H9 (cell line): Measurements from ENCODE around the gene THAP4. TPM values are rescaled to one million over a fixed set of nuclear protein-coding genes. Genes with fewer than 3 reads are reported as not detected.

Experiments used
- DNase-seq: peaks from one replicate; pipeline ENCODE4 v3.0.0-alpha.2; 2017
- H2AFZ ChIP-seq: one replicate; pipeline ENCODE4 v1.6.1; 2013; ENCODE audit warnings: mild to moderate bottlenecking, low read length, control low read depth, moderate library complexity
- H2AK5ac ChIP-seq: 2 replicates; pipeline ENCODE4 v1.6.1; 2013; ENCODE audit warnings: low read length, control low read depth, mixed read lengths; ENCODE audit not compliant: insufficient read length
- H2BK120ac ChIP-seq: one replicate; pipeline ENCODE4 v1.6.1; 2013; ENCODE audit warnings: low read depth, mild to moderate bottlenecking, low read length, control low read depth, inconsistent platforms; ENCODE audit not compliant: poor library complexity, severe bottlenecking
- H2BK12ac ChIP-seq: 2 replicates; pipeline ENCODE4 v1.6.1; 2013; ENCODE audit warnings: low read length, control low read depth, mixed read lengths, low read depth; ENCODE audit not compliant: insufficient read length
- H2BK15ac ChIP-seq: 2 replicates; pipeline ENCODE4 v1.6.1; 2013; ENCODE audit warnings: low read depth, low read length, control low read depth
- H2BK20ac ChIP-seq: one replicate; pipeline ENCODE4 v1.6.1; 2013; ENCODE audit warnings: low read depth, mild to moderate bottlenecking, low read length, control low read depth, inconsistent platforms; ENCODE audit not compliant: poor library complexity, severe bottlenecking
- H2BK5ac ChIP-seq: 2 replicates; pipeline ENCODE4 v1.6.1; 2013; ENCODE audit warnings: low read length, control low read depth, mixed read lengths; ENCODE audit not compliant: insufficient read length
- H3K14ac ChIP-seq: 2 replicates; pipeline ENCODE4 v1.6.1; 2013; ENCODE audit warnings: low read length, control low read depth; ENCODE audit not compliant: insufficient read depth
- H3K18ac ChIP-seq: 2 replicates; pipeline ENCODE4 v1.6.1; 2013; ENCODE audit warnings: low read depth, mild to moderate bottlenecking, mixed read lengths, low read length, control low read depth; ENCODE audit not compliant: insufficient read length
- H3K23ac ChIP-seq: 2 replicates; pipeline ENCODE4 v1.6.1; 2013; ENCODE audit warnings: low read length, control low read depth, mixed read lengths, low read depth; ENCODE audit not compliant: insufficient read length
- H3K23me2 ChIP-seq: 2 replicates; pipeline ENCODE4 v1.6.1; 2013; ENCODE audit warnings: low read depth, mild to moderate bottlenecking, mixed read lengths, low read length, control low read depth; ENCODE audit not compliant: insufficient read length, poor library complexity, severe bottlenecking
- H3K27ac ChIP-seq: 2 replicates; pipeline ENCODE4 v1.5.1; 2013; ENCODE audit warnings: low read length, control low read depth, mixed read lengths, low read depth; ENCODE audit not compliant: insufficient read length
- H3K27me3 ChIP-seq: 2 replicates; pipeline ENCODE4 v1.6.1; 2013; ENCODE audit warnings: low read length, control low read depth, inconsistent platforms; ENCODE audit not compliant: insufficient read depth
- H3K4ac ChIP-seq: 2 replicates; pipeline ENCODE4 v1.6.1; 2013; ENCODE audit warnings: low read depth, mild to moderate bottlenecking, control low read depth, inconsistent platforms, low read length, moderate library complexity
- H3K4me1 ChIP-seq: 2 replicates; pipeline ENCODE4 v1.6.1; 2013; ENCODE audit warnings: low read length, control low read depth, inconsistent platforms; ENCODE audit not compliant: insufficient read depth
- H3K4me2 ChIP-seq: 2 replicates; pipeline ENCODE4 v1.6.1; 2013; ENCODE audit warnings: low read length, control low read depth, mixed read lengths; ENCODE audit not compliant: insufficient read length, insufficient read depth
- H3K56ac ChIP-seq: 2 replicates; pipeline ENCODE4 v1.6.1; 2013; ENCODE audit warnings: low read depth, mild to moderate bottlenecking, mixed read lengths, low read length, control low read depth; ENCODE audit not compliant: insufficient read length
- H3K79me1 ChIP-seq: 2 replicates; pipeline ENCODE4 v1.6.1; 2013; ENCODE audit warnings: low read depth, mild to moderate bottlenecking, moderate library complexity, low read length, control low read depth, inconsistent platforms; ENCODE audit not compliant: insufficient read depth, poor library complexity, severe bottlenecking
- H3K79me2 ChIP-seq: 2 replicates; pipeline ENCODE4 v1.6.1; 2013; ENCODE audit warnings: low read length, control low read depth, inconsistent platforms; ENCODE audit not compliant: insufficient read depth
- H3K9ac ChIP-seq: 2 replicates; pipeline ENCODE4 v1.6.1; 2013; ENCODE audit warnings: low read length, control low read depth, mixed read lengths; ENCODE audit not compliant: insufficient read length; ENCODE audit errors: extremely low read depth
- H3K9me3 ChIP-seq: one replicate; pipeline ENCODE4 v1.6.1; 2013; ENCODE audit warnings: low read depth, low read length, inconsistent platforms; ENCODE audit not compliant: control insufficient read depth
- H3T11ph ChIP-seq: one replicate; pipeline ENCODE4 v1.6.1; 2013; ENCODE audit warnings: mild to moderate bottlenecking, low read length, control low read depth, inconsistent platforms
- H4K20me1 ChIP-seq: one replicate; pipeline ENCODE4 v1.6.1; 2013; ENCODE audit not compliant: control insufficient read depth, insufficient read length, insufficient read depth
- H4K5ac ChIP-seq: 2 replicates; pipeline ENCODE4 v1.6.1; 2013; ENCODE audit warnings: low read depth, mild to moderate bottlenecking, mixed read lengths, low read length, control low read depth; ENCODE audit not compliant: insufficient read length
- H4K8ac ChIP-seq: replicated peaks from 2 replicates; pipeline ENCODE4 v1.6.1; 2013; ENCODE audit warnings: low read length, control low read depth, mixed read lengths, low read depth; ENCODE audit not compliant: insufficient read length
- H4K91ac ChIP-seq: 2 replicates; pipeline ENCODE4 v1.6.1; 2013; ENCODE audit warnings: low read depth, mild to moderate bottlenecking, moderate library complexity, mixed read lengths, low read length, control low read depth; ENCODE audit not compliant: insufficient read length
- H3K27ac Mint-ChIP-seq, 3 experiments: 2 replicates in 2 of 3; 3 replicates in 1 of 3; pipeline ENCODE4 v1.8.0; 2020 to 2021; ENCODE audit warnings: mixed read lengths in 3 of 3, mild to moderate bottlenecking in 1 of 3, moderate library complexity in 1 of 3
- H3K27me3 Mint-ChIP-seq: 2 replicates; pipeline ENCODE4 v1.8.0; 2021; ENCODE audit warnings: low read depth, mild to moderate bottlenecking, moderate library complexity, mixed read lengths
- H3K36me3 Mint-ChIP-seq, 3 experiments: 2 replicates in 2 of 3; 3 replicates in 1 of 3; pipeline ENCODE4 v1.8.0; 2020 to 2021; ENCODE audit warnings: low read depth in 3 of 3, mixed read lengths in 3 of 3; ENCODE audit not compliant: insufficient read depth in 1 of 3
- H3K4me1 Mint-ChIP-seq, 2 experiments: 2 replicates each; pipeline ENCODE4 v1.8.0; 2020; ENCODE audit warnings: mixed read lengths in 2 of 2
- H3K4me3 Mint-ChIP-seq, 2 experiments: 2 replicates in 1 of 2; 3 replicates in 1 of 2; pipeline ENCODE4 v1.8.0; 2020 to 2021; ENCODE audit warnings: mild to moderate bottlenecking in 2 of 2, mixed read lengths in 2 of 2, moderate library complexity in 1 of 2
- H3K9me3 Mint-ChIP-seq, 2 experiments: 2 replicates in 1 of 2; 3 replicates in 1 of 2; pipeline ENCODE4 v1.8.0; 2020; ENCODE audit warnings: mild to moderate bottlenecking in 2 of 2, mixed read lengths in 2 of 2, moderate library complexity in 1 of 2
- WGBS: extraction: QIAGEN DNeasy Blood & Tissue Kit; methylation state at CpG from one replicate; pipeline ENCODE4 v1.1.7; 2013; ENCODE audit warnings: missing lambda C conversion rate, low lambda C conversion rate, mixed read lengths; ENCODE audit not compliant: insufficient read length; ENCODE audit errors: extremely low coverage; 5-methylcytosine and 5-hydroxymethylcytosine counted together
- total RNA-seq: library from RNA; stranded (reverse); gene quantifications from 2 replicates; pipeline ENCODE4 v1.2.1, GENCODE V29; 2021
- TF ChIP-seq, protein P1 (sequence below): fragments of 200-600 bp; sonication (generic); conservative IDR thresholded peaks from 3 replicates; pipeline ENCODE4 v1.8.0; 2021; ENCODE audit warnings: antibody characterized with exemption, mild to moderate bottlenecking

THAP4 gene
- total RNA-seq, 1 experiment from 2014 or later, result 70.6 TPM

DNA sequence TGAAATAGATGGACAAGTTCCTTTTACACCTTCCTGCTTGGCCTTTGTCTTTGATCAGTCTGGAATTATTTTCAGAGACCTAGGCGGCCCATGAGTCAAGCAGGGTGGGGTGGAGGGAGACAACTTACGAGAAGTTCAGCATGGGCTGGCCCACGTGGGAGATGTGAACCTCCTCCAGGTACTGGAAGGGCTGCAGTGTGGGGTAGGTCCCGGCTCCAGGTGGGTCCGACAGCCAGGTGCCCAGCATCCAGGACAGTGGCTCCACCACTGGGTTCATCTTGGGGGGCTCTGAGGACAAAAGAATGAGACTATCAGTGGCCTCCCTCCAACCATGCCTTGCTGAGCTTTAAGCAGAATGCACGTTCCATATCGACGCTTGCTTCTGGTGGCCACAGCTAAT lies 30.8 kb downstream of the THAP4 start:
- H3K4me1 ChIP-seq, result no peaks in the 10 kb centered on the region
- Mint-ChIP-seq H3K4me1 (peaks cover 5 to 8% of the 10 kb centered on the region in 2 experiments), H3K27me3 (no peaks in the 10 kb centered on the region), H3K9me3 (no peaks in the 10 kb centered on the region), H3K36me3 (peaks cover 11 to 33% (median 28%) of the 10 kb centered on the region in 3 experiments; a peak in 6 of 7 replicates), H3K27ac (no peak overlapping the region; a peak in 1 of 7 replicates), H3K4me3 (no peak overlapping the region)
- no peak for DNase-seq
- no peak overlapping the region for H3T11ph ChIP-seq
- no peak overlapping the region for H4K91ac ChIP-seq
- no peak overlapping the region for H3K23ac ChIP-seq
- no peak overlapping the region for H2BK15ac ChIP-seq
- no peak overlapping the region for H3K56ac ChIP-seq
- H4K20me1 ChIP-seq, result no peaks in the 10 kb centered on the region
- no peak overlapping the region for H4K5ac ChIP-seq
- H2BK12ac ChIP-seq, result no peak overlapping the region
- no peak overlapping the region for H2BK5ac ChIP-seq
- no peaks in the 10 kb centered on the region for H3K79me2 ChIP-seq
- no peak overlapping the region for H2AK5ac ChIP-seq
- no peak overlapping the region for H4K8ac ChIP-seq
- no peak overlapping the region for H3K4me2 ChIP-seq
- no peaks in the 10 kb centered on the region for H3K27me3 ChIP-seq
- WGBS, result no CpG with 5 or more reads among the region's 8 CpGs
- H3K14ac ChIP-seq, result no peak overlapping the region
- H3K18ac ChIP-seq, result no peak overlapping the region
- no peak overlapping the region for H2AFZ ChIP-seq
- H3K4ac ChIP-seq, result no peak overlapping the region
- H2BK120ac ChIP-seq, result no peak overlapping the region
- TF ChIP-seq, protein P1, sequence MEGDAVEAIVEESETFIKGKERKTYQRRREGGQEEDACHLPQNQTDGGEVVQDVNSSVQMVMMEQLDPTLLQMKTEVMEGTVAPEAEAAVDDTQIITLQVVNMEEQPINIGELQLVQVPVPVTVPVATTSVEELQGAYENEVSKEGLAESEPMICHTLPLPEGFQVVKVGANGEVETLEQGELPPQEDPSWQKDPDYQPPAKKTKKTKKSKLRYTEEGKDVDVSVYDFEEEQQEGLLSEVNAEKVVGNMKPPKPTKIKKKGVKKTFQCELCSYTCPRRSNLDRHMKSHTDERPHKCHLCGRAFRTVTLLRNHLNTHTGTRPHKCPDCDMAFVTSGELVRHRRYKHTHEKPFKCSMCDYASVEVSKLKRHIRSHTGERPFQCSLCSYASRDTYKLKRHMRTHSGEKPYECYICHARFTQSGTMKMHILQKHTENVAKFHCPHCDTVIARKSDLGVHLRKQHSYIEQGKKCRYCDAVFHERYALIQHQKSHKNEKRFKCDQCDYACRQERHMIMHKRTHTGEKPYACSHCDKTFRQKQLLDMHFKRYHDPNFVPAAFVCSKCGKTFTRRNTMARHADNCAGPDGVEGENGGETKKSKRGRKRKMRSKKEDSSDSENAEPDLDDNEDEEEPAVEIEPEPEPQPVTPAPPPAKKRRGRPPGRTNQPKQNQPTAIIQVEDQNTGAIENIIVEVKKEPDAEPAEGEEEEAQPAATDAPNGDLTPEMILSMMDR, result no peak
- no peak overlapping the region for H3K27ac ChIP-seq
- H3K9ac ChIP-seq, result no peak overlapping the region
- no peaks in the 10 kb centered on the region for H3K9me3 ChIP-seq
- no peak overlapping the region for H2BK20ac ChIP-seq
- H3K23me2 ChIP-seq, result peaks cover 6% of the 10 kb centered on the region
- H3K79me1 ChIP-seq, result no peaks in the 10 kb centered on the region
